ENCODE data around the gene HK1. TPM values are rescaled to one million over a fixed set of nuclear protein-coding genes. Genes with fewer than 3 reads are reported as not detected.

HK1 gene
- total RNA-seq, 1 experiment from 2014 or later = 219 TPM

DNA sequence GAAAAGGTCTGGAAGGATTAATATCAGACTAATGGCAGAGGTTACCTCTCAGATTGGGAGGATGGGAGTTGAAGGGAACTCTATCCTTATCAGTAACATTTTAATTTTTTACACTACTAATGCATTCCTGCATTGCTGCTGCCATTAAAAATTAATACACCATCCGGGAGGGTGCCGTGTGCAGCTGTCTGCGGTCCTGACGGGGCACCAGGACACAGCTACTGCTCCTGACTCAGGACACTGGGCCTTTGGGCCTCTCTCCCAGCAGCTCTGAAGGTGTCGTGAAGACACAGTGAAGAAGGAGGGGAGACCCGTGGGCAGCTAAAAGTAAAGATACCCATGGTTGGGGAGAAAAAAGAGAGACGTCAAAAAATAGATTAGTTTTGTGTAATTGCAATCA lies 23.4 kb upstream of the HK1 start:
- Mint-ChIP-seq H3K9me3 (no peaks in the 10 kb centered on the region), H3K27me3 (ENCODE audit: low read depth) (no peaks in the 10 kb centered on the region), H3K36me3 (no peaks in the 10 kb centered on the region), H3K27ac (no peak overlapping the region), H3K4me3 (no peak overlapping the region), H3K4me1 (no peaks in the 10 kb centered on the region)
- TF ChIP-seq, protein P1, sequence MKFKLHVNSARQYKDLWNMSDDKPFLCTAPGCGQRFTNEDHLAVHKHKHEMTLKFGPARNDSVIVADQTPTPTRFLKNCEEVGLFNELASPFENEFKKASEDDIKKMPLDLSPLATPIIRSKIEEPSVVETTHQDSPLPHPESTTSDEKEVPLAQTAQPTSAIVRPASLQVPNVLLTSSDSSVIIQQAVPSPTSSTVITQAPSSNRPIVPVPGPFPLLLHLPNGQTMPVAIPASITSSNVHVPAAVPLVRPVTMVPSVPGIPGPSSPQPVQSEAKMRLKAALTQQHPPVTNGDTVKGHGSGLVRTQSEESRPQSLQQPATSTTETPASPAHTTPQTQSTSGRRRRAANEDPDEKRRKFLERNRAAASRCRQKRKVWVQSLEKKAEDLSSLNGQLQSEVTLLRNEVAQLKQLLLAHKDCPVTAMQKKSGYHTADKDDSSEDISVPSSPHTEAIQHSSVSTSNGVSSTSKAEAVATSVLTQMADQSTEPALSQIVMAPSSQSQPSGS (CRISPR knock-in tag; IDR thresholded peaks at IDR 0.05; ENCODE audit: borderline replicate concordance, low read depth) = no peak
- TF ChIP-seq, protein P2, sequence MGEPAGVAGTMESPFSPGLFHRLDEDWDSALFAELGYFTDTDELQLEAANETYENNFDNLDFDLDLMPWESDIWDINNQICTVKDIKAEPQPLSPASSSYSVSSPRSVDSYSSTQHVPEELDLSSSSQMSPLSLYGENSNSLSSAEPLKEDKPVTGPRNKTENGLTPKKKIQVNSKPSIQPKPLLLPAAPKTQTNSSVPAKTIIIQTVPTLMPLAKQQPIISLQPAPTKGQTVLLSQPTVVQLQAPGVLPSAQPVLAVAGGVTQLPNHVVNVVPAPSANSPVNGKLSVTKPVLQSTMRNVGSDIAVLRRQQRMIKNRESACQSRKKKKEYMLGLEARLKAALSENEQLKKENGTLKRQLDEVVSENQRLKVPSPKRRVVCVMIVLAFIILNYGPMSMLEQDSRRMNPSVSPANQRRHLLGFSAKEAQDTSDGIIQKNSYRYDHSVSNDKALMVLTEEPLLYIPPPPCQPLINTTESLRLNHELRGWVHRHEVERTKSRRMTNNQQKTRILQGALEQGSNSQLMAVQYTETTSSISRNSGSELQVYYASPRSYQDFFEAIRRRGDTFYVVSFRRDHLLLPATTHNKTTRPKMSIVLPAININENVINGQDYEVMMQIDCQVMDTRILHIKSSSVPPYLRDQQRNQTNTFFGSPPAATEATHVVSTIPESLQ (CRISPR knock-in tag; IDR thresholded peaks at IDR 0.05) = no peak
- TF ChIP-seq, protein P3, sequence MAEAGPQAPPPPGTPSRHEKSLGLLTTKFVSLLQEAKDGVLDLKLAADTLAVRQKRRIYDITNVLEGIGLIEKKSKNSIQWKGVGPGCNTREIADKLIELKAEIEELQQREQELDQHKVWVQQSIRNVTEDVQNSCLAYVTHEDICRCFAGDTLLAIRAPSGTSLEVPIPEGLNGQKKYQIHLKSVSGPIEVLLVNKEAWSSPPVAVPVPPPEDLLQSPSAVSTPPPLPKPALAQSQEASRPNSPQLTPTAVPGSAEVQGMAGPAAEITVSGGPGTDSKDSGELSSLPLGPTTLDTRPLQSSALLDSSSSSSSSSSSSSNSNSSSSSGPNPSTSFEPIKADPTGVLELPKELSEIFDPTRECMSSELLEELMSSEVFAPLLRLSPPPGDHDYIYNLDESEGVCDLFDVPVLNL (CRISPR knock-in tag; IDR thresholded peaks at IDR 0.05; ENCODE audit: borderline replicate concordance, low read depth) = no peak
- TF ChIP-seq ZNF396 (CRISPR knock-in tag; IDR thresholded peaks at IDR 0.05; ENCODE audit: borderline replicate concordance) (no peak), IRF2 (CRISPR knock-in tag; IDR thresholded peaks at IDR 0.05; ENCODE audit: borderline replicate concordance, low read depth) (no peak), NFE2L1 (CRISPR knock-in tag; IDR thresholded peaks at IDR 0.05) (no peak), ZNF263 (CRISPR knock-in tag; IDR thresholded peaks at IDR 0.05; ENCODE audit: low read depth) (no peak), EMX1 (CRISPR knock-in tag; IDR thresholded peaks at IDR 0.05) (no peak), HMGA2 (CRISPR knock-in tag; IDR thresholded peaks at IDR 0.05) (no peak), FOXK1 (CRISPR knock-in tag; IDR thresholded peaks at IDR 0.05) (no peak), ZBTB21 (CRISPR knock-in tag; IDR thresholded peaks at IDR 0.05; ENCODE audit: borderline replicate concordance) (no peak)
- TF ChIP-seq, protein P4, sequence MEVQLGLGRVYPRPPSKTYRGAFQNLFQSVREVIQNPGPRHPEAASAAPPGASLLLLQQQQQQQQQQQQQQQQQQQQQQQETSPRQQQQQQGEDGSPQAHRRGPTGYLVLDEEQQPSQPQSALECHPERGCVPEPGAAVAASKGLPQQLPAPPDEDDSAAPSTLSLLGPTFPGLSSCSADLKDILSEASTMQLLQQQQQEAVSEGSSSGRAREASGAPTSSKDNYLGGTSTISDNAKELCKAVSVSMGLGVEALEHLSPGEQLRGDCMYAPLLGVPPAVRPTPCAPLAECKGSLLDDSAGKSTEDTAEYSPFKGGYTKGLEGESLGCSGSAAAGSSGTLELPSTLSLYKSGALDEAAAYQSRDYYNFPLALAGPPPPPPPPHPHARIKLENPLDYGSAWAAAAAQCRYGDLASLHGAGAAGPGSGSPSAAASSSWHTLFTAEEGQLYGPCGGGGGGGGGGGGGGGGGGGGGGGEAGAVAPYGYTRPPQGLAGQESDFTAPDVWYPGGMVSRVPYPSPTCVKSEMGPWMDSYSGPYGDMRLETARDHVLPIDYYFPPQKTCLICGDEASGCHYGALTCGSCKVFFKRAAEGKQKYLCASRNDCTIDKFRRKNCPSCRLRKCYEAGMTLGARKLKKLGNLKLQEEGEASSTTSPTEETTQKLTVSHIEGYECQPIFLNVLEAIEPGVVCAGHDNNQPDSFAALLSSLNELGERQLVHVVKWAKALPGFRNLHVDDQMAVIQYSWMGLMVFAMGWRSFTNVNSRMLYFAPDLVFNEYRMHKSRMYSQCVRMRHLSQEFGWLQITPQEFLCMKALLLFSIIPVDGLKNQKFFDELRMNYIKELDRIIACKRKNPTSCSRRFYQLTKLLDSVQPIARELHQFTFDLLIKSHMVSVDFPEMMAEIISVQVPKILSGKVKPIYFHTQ (CRISPR knock-in tag; IDR thresholded peaks at IDR 0.05) = no peak
- TF ChIP-seq, protein P5, sequence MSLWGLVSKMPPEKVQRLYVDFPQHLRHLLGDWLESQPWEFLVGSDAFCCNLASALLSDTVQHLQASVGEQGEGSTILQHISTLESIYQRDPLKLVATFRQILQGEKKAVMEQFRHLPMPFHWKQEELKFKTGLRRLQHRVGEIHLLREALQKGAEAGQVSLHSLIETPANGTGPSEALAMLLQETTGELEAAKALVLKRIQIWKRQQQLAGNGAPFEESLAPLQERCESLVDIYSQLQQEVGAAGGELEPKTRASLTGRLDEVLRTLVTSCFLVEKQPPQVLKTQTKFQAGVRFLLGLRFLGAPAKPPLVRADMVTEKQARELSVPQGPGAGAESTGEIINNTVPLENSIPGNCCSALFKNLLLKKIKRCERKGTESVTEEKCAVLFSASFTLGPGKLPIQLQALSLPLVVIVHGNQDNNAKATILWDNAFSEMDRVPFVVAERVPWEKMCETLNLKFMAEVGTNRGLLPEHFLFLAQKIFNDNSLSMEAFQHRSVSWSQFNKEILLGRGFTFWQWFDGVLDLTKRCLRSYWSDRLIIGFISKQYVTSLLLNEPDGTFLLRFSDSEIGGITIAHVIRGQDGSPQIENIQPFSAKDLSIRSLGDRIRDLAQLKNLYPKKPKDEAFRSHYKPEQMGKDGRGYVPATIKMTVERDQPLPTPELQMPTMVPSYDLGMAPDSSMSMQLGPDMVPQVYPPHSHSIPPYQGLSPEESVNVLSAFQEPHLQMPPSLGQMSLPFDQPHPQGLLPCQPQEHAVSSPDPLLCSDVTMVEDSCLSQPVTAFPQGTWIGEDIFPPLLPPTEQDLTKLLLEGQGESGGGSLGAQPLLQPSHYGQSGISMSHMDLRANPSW (CRISPR knock-in tag; conservative IDR thresholded peaks at IDR 0.05; ENCODE audit: low read depth) = no peak
- TF ChIP-seq, protein P6, sequence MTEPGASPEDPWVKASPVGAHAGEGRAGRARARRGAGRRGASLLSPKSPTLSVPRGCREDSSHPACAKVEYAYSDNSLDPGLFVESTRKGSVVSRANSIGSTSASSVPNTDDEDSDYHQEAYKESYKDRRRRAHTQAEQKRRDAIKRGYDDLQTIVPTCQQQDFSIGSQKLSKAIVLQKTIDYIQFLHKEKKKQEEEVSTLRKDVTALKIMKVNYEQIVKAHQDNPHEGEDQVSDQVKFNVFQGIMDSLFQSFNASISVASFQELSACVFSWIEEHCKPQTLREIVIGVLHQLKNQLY (CRISPR knock-in tag; IDR thresholded peaks at IDR 0.05) = no peak
- TF ChIP-seq, protein P7, sequence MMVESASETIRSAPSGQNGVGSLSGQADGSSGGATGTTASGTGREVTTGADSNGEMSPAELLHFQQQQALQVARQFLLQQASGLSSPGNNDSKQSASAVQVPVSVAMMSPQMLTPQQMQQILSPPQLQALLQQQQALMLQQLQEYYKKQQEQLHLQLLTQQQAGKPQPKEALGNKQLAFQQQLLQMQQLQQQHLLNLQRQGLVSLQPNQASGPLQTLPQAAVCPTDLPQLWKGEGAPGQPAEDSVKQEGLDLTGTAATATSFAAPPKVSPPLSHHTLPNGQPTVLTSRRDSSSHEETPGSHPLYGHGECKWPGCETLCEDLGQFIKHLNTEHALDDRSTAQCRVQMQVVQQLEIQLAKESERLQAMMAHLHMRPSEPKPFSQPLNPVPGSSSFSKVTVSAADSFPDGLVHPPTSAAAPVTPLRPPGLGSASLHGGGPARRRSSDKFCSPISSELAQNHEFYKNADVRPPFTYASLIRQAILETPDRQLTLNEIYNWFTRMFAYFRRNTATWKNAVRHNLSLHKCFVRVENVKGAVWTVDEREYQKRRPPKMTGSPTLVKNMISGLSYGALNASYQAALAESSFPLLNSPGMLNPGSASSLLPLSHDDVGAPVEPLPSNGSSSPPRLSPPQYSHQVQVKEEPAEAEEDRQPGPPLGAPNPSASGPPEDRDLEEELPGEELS (CRISPR knock-in tag; IDR thresholded peaks at IDR 0.05) = no peak
- CTCF ChIA-PET = no interaction called here
- POLR2A ChIA-PET = no interaction called here
- DNase-seq (ENCODE audit: low spot score) (no peak), ATAC-seq (no peak)
